Measurements from ENCODE around the gene LMBR1. TPM values are rescaled to one million over a fixed set of nuclear protein-coding genes. Genes with fewer than 3 reads are reported as not detected.
"Not testable (repeated sequence)": the region's sequence is repeated elsewhere in the genome, so short reads cannot be mapped to it uniquely, and the experiment has no call there.

The LMBR1 gene
- total and polyA plus RNA-seq, 12 donors: 16.9 to 341 (median 117) TPM

- DNase-seq: peak; percentile 95 to 99 (median 97)
- H3K27me3 ChIP-seq: no peaks in the 10 kb centered on the region
- H3K36me3 ChIP-seq (replicated peaks in 1 of 2): no peaks in the 10 kb centered on the region
- no peaks in the 10 kb centered on the region for H3K9me3 ChIP-seq (replicated peaks in 1 of 3)
- peak within 1 kb of the TSS; percentile 23 to 98 (median 88) for H3K4me3 ChIP-seq
- H3K27ac ChIP-seq: peak within 1 kb of the TSS in 3 of 5 donors; percentile 46 to 72 (median 62)
- 2 to 3% (median 2%) methylated on average over 33 to 85 of the region's 85 CpGs for WGBS, 4 donors
- TF ChIP-seq, protein P1, sequence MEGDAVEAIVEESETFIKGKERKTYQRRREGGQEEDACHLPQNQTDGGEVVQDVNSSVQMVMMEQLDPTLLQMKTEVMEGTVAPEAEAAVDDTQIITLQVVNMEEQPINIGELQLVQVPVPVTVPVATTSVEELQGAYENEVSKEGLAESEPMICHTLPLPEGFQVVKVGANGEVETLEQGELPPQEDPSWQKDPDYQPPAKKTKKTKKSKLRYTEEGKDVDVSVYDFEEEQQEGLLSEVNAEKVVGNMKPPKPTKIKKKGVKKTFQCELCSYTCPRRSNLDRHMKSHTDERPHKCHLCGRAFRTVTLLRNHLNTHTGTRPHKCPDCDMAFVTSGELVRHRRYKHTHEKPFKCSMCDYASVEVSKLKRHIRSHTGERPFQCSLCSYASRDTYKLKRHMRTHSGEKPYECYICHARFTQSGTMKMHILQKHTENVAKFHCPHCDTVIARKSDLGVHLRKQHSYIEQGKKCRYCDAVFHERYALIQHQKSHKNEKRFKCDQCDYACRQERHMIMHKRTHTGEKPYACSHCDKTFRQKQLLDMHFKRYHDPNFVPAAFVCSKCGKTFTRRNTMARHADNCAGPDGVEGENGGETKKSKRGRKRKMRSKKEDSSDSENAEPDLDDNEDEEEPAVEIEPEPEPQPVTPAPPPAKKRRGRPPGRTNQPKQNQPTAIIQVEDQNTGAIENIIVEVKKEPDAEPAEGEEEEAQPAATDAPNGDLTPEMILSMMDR (IDR thresholded peaks at IDR 0.05): no peak
- peak; percentile 40 to 41 for TF ChIP-seq POLR2A (IDR thresholded peaks at IDR 0.05)
- intact Hi-C loops (cut with DNase I): no loop called here
- peaks cover 11 to 15% of the 10 kb centered on the region in 2 donors for H3K4me1 ChIP-seq (replicated peaks in 1 of 2)
These were observed 252.6 kb downstream of the LMBR1 start, which contains the start of gene RNF32 for GRCh38 chr7:156640257-156640948. RNF32 (plus strand) TSS chr7:156640774; CDS start chr7:156643878, 3,104 bp downstream.

DNA sequence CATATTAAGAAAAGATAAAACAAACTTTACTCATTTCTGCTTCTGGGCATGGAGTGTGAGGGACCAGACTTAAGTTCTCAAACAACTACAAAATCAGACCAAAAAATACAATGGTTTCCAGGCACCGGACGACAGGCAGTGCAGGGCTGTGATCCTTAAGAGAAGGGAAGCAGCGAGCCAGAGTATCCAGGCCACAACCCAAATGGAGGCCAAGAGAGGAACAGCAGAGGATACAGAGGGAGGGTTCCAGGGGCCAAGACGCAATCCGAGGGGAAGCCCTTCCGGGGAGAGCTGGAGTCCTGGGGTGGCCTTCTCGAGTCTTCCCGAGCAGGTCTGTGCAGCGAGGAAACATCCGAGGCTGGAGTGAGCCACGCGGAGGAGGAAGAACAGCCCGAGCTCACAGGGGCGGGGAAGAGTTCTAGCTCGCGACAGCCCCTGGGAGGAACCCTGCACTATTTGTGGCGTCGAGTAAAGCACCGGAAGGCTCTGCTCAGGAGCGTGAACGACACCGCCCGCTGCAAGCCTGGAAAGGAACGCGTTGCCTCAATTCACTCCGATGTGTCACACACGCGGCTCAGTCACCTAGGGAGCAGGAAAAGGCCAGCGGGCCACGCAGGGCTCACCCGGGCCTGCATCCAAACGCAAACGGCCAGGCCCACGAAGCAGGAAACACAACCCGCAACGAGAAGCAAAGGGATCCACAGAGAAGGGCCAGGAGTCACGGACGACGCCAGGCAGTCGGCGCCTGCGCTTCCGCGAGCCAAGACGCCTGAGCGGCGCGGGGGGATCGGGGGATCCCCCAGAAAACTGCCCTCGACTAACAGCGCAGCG, 253.3 kb downstream of the LMBR1 start:
- Histone ChIP-seq H3K9me3 (replicated peaks in 1 of 3) (no peaks in the 10 kb centered on the region), H3K4me1 (replicated peaks in 1 of 2) (peaks cover 11 to 15% of the 10 kb centered on the region in 2 donors), H3K36me3 (replicated peaks in 1 of 2) (no peaks in the 10 kb centered on the region), H3K27ac (peak overlapping the region in 2 of 5 donors; percentile 46 to 62), H3K27me3 (no peaks in the 10 kb centered on the region), H3K4me3 (peak overlapping the region in 3 of 4 donors; percentile 9 to 98 (median 86))
- intact Hi-C loops (cut with DNase I): no loop called here
- DNase-seq: peak in 3 of 7 donors; percentile 21 to 29 (median 28)
- TF ChIP-seq, protein P1 (IDR thresholded peaks at IDR 0.05): no peak
- TF ChIP-seq POLR2A (IDR thresholded peaks at IDR 0.05): no peak
- WGBS, 4 donors: 48 to 78% (median 61%) methylated on average over 28 to 52 of the region's 52 CpGs

GRCh38 chr7:156638443-156639077, 254.4 kb downstream of the LMBR1 start:
- intact Hi-C loops (cut with DNase I): no loop called here
- 96 to 99% (median 98%) methylated on average over 7 to 8 of the region's 8 CpGs for WGBS, 4 donors
- Histone ChIP-seq H3K27me3 (no peaks in the 10 kb centered on the region), H3K36me3 (replicated peaks in 1 of 2) (no peaks in the 10 kb centered on the region), H3K4me1 (replicated peaks in 1 of 2) (peaks cover 11 to 15% of the 10 kb centered on the region in 2 donors), H3K4me3 (no peak overlapping the region), H3K27ac (no peak overlapping the region), H3K9me3 (replicated peaks in 1 of 3) (no peaks in the 10 kb centered on the region)
- DNase-seq: no peak
- TF ChIP-seq, protein P1 (IDR thresholded peaks at IDR 0.05): no peak
- no peak for TF ChIP-seq POLR2A (IDR thresholded peaks at IDR 0.05)

DNA sequence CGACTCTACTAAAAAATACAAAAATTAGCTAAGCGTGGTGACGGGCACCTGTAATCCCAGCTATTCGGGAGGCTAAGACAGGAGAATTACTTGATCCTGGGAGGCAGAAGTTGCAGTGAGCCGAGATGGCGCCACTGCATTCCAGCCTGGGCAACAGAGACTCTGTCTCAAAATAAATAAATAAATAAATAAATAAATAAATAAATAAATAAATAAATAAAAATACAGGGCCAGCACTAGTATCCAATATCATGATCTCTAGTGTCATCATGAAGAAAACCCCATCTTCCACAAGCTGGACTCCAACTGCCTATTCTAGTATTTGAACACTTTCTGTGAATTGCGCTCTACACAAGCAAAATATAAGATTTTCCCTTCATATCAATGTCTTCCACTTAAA, 255.9 kb downstream of the LMBR1 start:
- H3K4me3 ChIP-seq: not testable (repeated sequence)
- 89 to 99% (median 99%) methylated on average over 7 of the region's 7 CpGs for WGBS, 4 donors

More for the DNA sequence above, 255.9 kb downstream of the LMBR1 start:
- peaks cover 11 to 15% of the 10 kb centered on the region in 2 donors for H3K4me1 ChIP-seq (replicated peaks in 1 of 2)
- intact Hi-C loops (cut with DNase I); H3K27ac ChIP-seq; H3K36me3 ChIP-seq (replicated peaks in 1 of 2); DNase-seq; H3K27me3 ChIP-seq; H3K9me3 ChIP-seq (replicated peaks in 1 of 3): not testable (repeated sequence)
